ENCODE results near the gene GRK5. TPM values are rescaled to one million over a fixed set of nuclear protein-coding genes. Genes with fewer than 3 reads are reported as not detected.

Gene GRK5
- total and polyA plus RNA-seq, 8 donors: 34.6 to 60.8 (median 54.5) TPM

DNA sequence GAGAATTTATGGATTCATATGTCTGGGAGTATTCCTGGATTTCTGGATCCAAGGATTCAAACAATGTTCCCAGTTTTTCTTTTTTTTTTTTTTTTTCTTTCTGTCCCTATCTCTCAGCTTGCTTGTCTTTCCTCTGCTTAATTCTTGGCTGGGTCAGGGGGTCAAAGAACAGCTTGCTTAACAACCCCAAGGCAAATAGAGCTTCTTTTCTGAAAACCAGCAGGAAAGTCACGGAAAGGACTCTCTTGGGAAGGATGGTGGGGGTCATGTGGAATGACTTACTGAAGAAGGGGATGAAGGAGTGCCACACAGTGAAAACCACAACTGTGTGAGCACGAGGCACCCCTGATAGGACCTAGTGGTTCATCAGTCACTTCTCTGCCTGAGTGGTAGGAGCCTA, 36.1 kb downstream of the GRK5 start:
- no peak for ATAC-seq
- TF ChIP-seq, protein P1, sequence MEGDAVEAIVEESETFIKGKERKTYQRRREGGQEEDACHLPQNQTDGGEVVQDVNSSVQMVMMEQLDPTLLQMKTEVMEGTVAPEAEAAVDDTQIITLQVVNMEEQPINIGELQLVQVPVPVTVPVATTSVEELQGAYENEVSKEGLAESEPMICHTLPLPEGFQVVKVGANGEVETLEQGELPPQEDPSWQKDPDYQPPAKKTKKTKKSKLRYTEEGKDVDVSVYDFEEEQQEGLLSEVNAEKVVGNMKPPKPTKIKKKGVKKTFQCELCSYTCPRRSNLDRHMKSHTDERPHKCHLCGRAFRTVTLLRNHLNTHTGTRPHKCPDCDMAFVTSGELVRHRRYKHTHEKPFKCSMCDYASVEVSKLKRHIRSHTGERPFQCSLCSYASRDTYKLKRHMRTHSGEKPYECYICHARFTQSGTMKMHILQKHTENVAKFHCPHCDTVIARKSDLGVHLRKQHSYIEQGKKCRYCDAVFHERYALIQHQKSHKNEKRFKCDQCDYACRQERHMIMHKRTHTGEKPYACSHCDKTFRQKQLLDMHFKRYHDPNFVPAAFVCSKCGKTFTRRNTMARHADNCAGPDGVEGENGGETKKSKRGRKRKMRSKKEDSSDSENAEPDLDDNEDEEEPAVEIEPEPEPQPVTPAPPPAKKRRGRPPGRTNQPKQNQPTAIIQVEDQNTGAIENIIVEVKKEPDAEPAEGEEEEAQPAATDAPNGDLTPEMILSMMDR (IDR thresholded peaks at IDR 0.05): no peak
- Histone ChIP-seq H3K4me1 (peaks cover 7 to 33% of the 10 kb centered on the region in 2 donors), H3K9me3 (no peaks in the 10 kb centered on the region), H3K27me3 (no peaks in the 10 kb centered on the region), H3K27ac (peak overlapping the region in 1 of 2 donors; percentile 23), H3K4me3 (no peak overlapping the region), H3K36me3 (no peaks in the 10 kb centered on the region)
- DNase-seq: no peak
- intact Hi-C loops (cut with DNase I): no loop called here

DNA sequence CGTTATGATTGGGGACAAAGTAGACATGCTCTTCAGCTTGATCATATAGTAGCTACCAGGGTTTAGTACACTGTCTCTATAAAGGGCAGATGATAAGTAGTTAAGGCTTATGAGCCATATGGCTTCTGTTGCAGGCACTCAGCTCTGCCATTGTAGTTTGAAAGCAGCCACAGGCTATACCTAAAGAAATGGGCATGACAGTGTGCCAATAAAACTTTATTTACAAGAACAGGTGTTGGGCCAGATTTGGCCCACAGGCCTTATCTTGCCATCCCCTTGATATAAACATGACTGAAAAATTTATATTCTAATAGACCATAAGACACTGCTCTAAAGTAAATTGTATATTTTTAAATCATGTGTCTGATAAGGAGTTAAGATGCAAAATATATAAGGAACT, 36.6 kb downstream of the GRK5 start:
- H3K27ac ChIP-seq: peak overlapping the region in 1 of 2 donors; percentile 23
- intact Hi-C loops (cut with DNase I): no loop called here
- no peak overlapping the region for H3K4me3 ChIP-seq
- DNase-seq (no peak), ATAC-seq (no peak)
- no peaks in the 10 kb centered on the region for H3K27me3 ChIP-seq
- TF ChIP-seq, protein P1 (IDR thresholded peaks at IDR 0.05): no peak
- H3K9me3 ChIP-seq: no peaks in the 10 kb centered on the region
- H3K4me1 ChIP-seq: peaks cover 7 to 31% of the 10 kb centered on the region in 2 donors
- no peaks in the 10 kb centered on the region for H3K36me3 ChIP-seq

DNA sequence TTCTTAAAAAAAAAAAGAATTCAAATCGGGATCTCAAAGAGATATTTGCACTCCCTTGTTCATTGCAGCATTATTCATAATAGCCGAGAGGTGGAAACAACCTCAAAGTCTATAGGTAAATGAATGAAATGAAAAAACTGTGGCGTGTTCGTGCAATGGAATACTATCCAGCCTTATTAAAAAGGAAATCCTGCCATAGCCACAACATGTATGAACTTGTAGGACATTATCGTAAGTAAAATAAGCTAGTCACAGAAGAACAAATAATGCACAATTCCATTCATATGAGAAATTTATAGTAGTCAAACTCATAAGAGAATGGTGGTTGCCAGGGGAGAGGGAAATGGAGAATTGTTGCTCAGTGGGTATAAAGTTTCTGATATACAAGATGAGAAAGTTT, 37.9 kb downstream of the GRK5 start:
- Histone ChIP-seq H3K4me1 (peaks cover 10 to 27% of the 10 kb centered on the region in 2 donors), H3K27ac (no peak overlapping the region), H3K9me3 (no peaks in the 10 kb centered on the region), H3K27me3 (no peaks in the 10 kb centered on the region), H3K4me3 (no peak overlapping the region), H3K36me3 (no peaks in the 10 kb centered on the region)
- intact Hi-C loops (cut with DNase I): no loop called here
- DNase-seq (no peak), ATAC-seq (no peak)
- TF ChIP-seq, protein P1 (IDR thresholded peaks at IDR 0.05): no peak

DNA sequence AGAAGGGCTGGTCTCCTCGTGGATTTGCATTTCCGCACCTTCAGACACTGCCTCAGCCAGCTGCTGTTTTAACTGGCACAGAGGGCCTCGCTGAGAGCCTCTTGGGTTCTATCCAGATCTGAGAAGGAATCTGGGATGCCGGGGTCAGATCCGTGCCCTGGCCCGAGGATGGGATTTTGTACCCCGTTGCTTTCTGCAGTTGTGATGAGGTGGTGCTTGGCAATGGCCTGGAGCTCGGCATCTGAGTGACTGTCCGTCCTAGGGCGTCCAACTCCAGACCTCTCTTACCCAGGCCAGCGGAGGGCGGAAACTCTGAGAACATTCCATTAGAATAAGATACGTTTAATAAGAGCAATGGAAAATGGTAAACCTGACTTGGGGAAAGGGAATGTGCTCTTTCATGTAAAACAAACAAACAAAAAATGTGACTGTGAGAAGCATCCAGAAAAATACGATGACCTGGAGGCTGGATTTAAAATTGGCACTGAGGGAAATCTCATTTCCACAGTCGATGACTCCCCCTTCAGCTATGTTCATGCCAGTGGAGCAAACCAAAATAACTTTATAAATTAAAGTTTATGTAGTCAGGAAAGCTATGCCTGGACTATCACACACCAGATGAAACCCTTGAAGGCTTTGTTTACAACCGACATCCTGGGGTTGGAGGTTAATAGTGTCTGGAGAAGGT, 39.6 kb downstream of the GRK5 start:
- intact Hi-C loops (cut with DNase I): no loop called here
- no peaks in the 10 kb centered on the region for H3K36me3 ChIP-seq
- H3K9me3 ChIP-seq: no peaks in the 10 kb centered on the region
- H3K27ac ChIP-seq: peak overlapping the region; percentile 63 to 67
- no peak for DNase-seq
- H3K27me3 ChIP-seq: no peaks in the 10 kb centered on the region
- TF ChIP-seq, protein P1 (IDR thresholded peaks at IDR 0.05): no peak
- ATAC-seq: peak; percentile 59
- H3K4me3 ChIP-seq: no peak overlapping the region
- H3K4me1 ChIP-seq: peaks cover 21 to 34% of the 10 kb centered on the region in 2 donors

DNA sequence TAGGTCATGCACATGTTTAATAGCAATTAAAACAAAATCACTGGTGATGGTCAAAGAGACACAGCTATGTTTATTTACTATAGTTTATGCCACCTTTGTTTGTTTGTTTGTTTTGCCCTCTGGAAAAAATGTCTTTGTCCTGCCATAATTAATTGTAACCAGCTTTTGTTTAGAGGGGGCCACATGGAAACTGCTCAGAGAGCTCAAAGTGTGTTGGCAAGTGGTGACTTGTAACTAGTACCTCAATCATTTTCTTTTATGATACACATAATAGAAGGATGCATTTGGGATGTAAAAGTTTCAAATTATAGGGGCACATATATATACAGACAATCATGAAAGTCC, 40.2 kb downstream of the GRK5 start:
- TF ChIP-seq, protein P1 (IDR thresholded peaks at IDR 0.05): no peak
- H3K27ac ChIP-seq: peak overlapping the region; percentile 63 to 67
- ATAC-seq: no peak

More for the DNA sequence above, 40.2 kb downstream of the GRK5 start:
- no peak for DNase-seq
- H3K27me3 ChIP-seq: no peaks in the 10 kb centered on the region
- no peaks in the 10 kb centered on the region for H3K36me3 ChIP-seq
- H3K9me3 ChIP-seq: no peaks in the 10 kb centered on the region
- intact Hi-C loops (cut with DNase I): no loop called here
- H3K4me3 ChIP-seq: no peak overlapping the region
- H3K4me1 ChIP-seq: peaks cover 26 to 39% of the 10 kb centered on the region in 2 donors

All from left lung (tissue), 10 donors.